Measurements from ENCODE around the gene CACNB4. TPM values are rescaled to one million over a fixed set of nuclear protein-coding genes. Genes with fewer than 3 reads are reported as not detected.

Gene CACNB4
- total RNA-seq, 2 donors from 2014 or later, result 0.93 to 0.95 TPM

DNA sequence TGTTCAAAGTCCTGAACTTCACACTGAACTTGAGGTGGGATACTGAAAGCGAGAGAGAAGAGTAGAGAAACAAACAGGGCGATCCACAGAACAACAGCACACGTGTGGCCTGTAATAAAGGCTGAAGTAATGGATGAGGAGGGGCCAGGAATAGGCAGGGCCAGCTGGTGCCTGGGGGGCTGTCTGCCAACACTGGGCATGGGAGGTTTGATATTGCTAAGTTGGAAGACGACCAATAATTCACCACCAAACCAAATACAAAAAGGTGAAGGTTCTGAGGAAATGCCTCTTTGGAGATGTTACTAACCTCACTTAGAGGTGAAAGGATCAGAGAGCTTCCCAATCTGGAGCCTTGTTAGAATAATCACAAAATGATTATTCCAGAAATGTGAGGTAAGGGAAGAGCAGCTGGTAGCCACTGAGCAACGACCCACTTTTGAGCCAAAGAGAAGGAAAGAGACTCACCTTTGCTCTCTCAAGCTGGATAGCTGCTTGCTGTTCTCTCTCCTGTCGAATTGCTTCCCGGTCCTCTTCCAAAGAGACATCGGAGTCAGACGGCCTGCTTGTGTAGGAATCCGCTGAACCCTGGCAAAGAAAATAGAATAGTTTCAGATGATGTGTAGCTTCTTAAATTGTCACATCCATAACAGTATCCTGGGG is 215.9 kb downstream of the CACNB4 start:
- H3K27me3 Mint-ChIP-seq (ENCODE audit: insufficient read depth), result no peaks in the 10 kb centered on the region

DNA sequence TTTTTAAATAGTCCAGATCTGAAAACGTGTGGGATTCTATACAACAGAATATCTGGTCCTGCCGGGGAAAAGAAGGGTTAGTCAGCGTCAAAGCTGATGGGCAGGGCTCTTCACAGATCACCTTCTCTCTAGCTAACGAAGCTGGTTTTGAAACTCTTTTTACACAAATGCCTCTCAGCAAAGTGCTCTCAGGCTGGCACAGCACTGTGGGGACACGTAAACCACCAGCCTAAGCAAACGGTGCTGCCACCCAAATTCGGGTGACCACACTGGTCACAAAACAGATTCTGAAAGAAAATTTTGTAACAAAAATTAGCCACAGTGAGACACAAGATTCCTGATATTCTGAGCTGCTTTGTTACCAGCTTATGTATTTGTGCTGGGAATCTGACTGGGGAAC is 217.5 kb downstream of the CACNB4 start:
- TF ChIP-seq, protein P1, sequence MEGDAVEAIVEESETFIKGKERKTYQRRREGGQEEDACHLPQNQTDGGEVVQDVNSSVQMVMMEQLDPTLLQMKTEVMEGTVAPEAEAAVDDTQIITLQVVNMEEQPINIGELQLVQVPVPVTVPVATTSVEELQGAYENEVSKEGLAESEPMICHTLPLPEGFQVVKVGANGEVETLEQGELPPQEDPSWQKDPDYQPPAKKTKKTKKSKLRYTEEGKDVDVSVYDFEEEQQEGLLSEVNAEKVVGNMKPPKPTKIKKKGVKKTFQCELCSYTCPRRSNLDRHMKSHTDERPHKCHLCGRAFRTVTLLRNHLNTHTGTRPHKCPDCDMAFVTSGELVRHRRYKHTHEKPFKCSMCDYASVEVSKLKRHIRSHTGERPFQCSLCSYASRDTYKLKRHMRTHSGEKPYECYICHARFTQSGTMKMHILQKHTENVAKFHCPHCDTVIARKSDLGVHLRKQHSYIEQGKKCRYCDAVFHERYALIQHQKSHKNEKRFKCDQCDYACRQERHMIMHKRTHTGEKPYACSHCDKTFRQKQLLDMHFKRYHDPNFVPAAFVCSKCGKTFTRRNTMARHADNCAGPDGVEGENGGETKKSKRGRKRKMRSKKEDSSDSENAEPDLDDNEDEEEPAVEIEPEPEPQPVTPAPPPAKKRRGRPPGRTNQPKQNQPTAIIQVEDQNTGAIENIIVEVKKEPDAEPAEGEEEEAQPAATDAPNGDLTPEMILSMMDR (conservative IDR thresholded peaks at IDR 0.05), result no peak

More for the DNA sequence above, 215.9 kb downstream of the CACNB4 start:
- WGBS, 2 experiments (ENCODE audit: insufficient coverage in 1 of 2, insufficient read length in 1 of 2), result 92 to 93% methylated on average over 3 to 9 of the region's 10 CpGs
- Histone ChIP-seq H3K27ac (ENCODE audit: low read depth, low read length) (no peak overlapping the region), H3K27me3 (ENCODE audit: control insufficient read depth, insufficient read depth, low read length, poor library complexity, severe bottlenecking) (no peaks in the 10 kb centered on the region), H3K36me3 (ENCODE audit: control insufficient read depth, insufficient read depth, low read length) (no peaks in the 10 kb centered on the region), H3K9me3 (ENCODE audit: control insufficient read depth, low read length) (no peaks in the 10 kb centered on the region), H3K9ac (ENCODE audit: extremely low read depth, low read length, poor library complexity, severe bottlenecking) (no peak overlapping the region), H3K4me1 (ENCODE audit: control insufficient read depth, insufficient read depth, low read length) (peaks cover 4% of the 10 kb centered on the region), H3K4me3 (ENCODE audit: low read length) (no peak overlapping the region)
- no peaks in the 10 kb centered on the region for H3K9me3 Mint-ChIP-seq
- no peak overlapping the region for H3K27ac Mint-ChIP-seq
- DNase-seq, result no peak
- no peaks in the 10 kb centered on the region for H3K36me3 Mint-ChIP-seq (ENCODE audit: low read depth)
- TF ChIP-seq, protein P1 (conservative IDR thresholded peaks at IDR 0.05), result no peak
- H3K4me3 Mint-ChIP-seq, result no peak overlapping the region
- peaks cover 13% of the 10 kb centered on the region for H3K4me1 Mint-ChIP-seq

DNA sequence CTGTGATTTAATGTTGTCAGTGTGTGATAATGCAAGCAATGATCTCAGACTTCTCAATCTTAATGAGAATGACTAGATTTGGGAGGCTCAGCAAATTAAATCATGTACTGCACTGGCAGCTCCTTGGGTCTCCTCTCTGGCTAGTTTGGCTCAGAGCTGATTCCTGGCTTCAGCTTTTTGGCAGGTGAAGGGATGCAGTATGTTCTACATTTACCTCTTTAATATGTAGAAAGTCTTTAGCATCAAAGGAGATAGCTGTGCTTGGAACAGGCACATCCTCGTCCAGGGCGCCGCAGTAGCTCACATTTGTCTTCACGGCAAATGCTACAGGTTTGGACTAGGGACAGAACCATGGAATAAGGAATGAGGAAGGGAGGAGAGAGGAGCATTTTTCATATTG is 218.3 kb downstream of the CACNB4 start:
- Histone ChIP-seq H3K9me3 (ENCODE audit: control insufficient read depth, low read length) (no peaks in the 10 kb centered on the region), H3K27ac (ENCODE audit: low read depth, low read length) (no peak overlapping the region), H3K36me3 (ENCODE audit: control insufficient read depth, insufficient read depth, low read length) (no peaks in the 10 kb centered on the region), H3K4me1 (ENCODE audit: control insufficient read depth, insufficient read depth, low read length) (no peaks in the 10 kb centered on the region), H3K4me3 (ENCODE audit: low read length) (no peak overlapping the region), H3K27me3 (ENCODE audit: control insufficient read depth, insufficient read depth, low read length, poor library complexity, severe bottlenecking) (no peaks in the 10 kb centered on the region), H3K9ac (ENCODE audit: extremely low read depth, low read length, poor library complexity, severe bottlenecking) (no peak overlapping the region)
- TF ChIP-seq, protein P1 (conservative IDR thresholded peaks at IDR 0.05), result no peak
- H3K27me3 Mint-ChIP-seq (ENCODE audit: insufficient read depth), result no peaks in the 10 kb centered on the region
- no peak overlapping the region for H3K27ac Mint-ChIP-seq
- H3K4me1 Mint-ChIP-seq, result no peaks in the 10 kb centered on the region
- peaks cover 5% of the 10 kb centered on the region for H3K9me3 Mint-ChIP-seq
- 96 to 100% methylated on average over 4 of the region's 4 CpGs for WGBS, 2 experiments (ENCODE audit: insufficient coverage in 1 of 2, insufficient read length in 1 of 2)
- DNase-seq, result no peak
- no peaks in the 10 kb centered on the region for H3K36me3 Mint-ChIP-seq (ENCODE audit: low read depth)
- no peak overlapping the region for H3K4me3 Mint-ChIP-seq

More for the DNA sequence above, 217.5 kb downstream of the CACNB4 start:
- Mint-ChIP-seq H3K27me3 (ENCODE audit: insufficient read depth) (no peaks in the 10 kb centered on the region), H3K4me3 (no peak overlapping the region), H3K36me3 (ENCODE audit: low read depth) (no peaks in the 10 kb centered on the region), H3K9me3 (peaks cover under 1% of the 10 kb centered on the region), H3K27ac (no peak overlapping the region), H3K4me1 (peaks cover 5% of the 10 kb centered on the region)
- H3K27ac ChIP-seq (ENCODE audit: low read depth, low read length), result no peak overlapping the region
- no peaks in the 10 kb centered on the region for H3K27me3 ChIP-seq (ENCODE audit: control insufficient read depth, insufficient read depth, low read length, poor library complexity, severe bottlenecking)
- DNase-seq, result no peak
- H3K36me3 ChIP-seq (ENCODE audit: control insufficient read depth, insufficient read depth, low read length), result no peaks in the 10 kb centered on the region
- H3K9me3 ChIP-seq (ENCODE audit: control insufficient read depth, low read length), result no peaks in the 10 kb centered on the region
- H3K4me1 ChIP-seq (ENCODE audit: control insufficient read depth, insufficient read depth, low read length), result peaks cover 4% of the 10 kb centered on the region
- 81 to 88% methylated on average over 7 of the region's 7 CpGs for WGBS, 2 experiments (ENCODE audit: insufficient coverage in 1 of 2, insufficient read length in 1 of 2)
- no peak overlapping the region for H3K9ac ChIP-seq (ENCODE audit: extremely low read depth, low read length, poor library complexity, severe bottlenecking)
- H3K4me3 ChIP-seq (ENCODE audit: low read length), result no peak overlapping the region

All from endodermal cell (in vitro differentiated cells).